Measurements from ENCODE around the gene LUC7L.
"Not testable (repeated sequence)": the region's sequence is repeated elsewhere in the genome, so short reads cannot be mapped to it uniquely, and the experiment has no call there.

Gene LUC7L

GRCh38 chr16:243348-243747 is 14.1 kb upstream of the LUC7L start:
- in situ Hi-C loops (cut with MboI; ENCODE audit: low sequenced_read_pairs, unreplicated experiment) = no loop called here
- TF ChIP-seq CTCF (IDR thresholded peaks at IDR 0.05; ENCODE audit: borderline replicate concordance, control extremely low read depth, extremely low read depth, insufficient read depth, missing control alignments) = no peak
- DNase-seq (ENCODE audit: low spot score) = no peak

- no peak for TF ChIP-seq CTCF (IDR thresholded peaks at IDR 0.05; ENCODE audit: borderline replicate concordance, control extremely low read depth, extremely low read depth, insufficient read depth, missing control alignments)
- DNase-seq (ENCODE audit: low spot score) = no peak
- in situ Hi-C loops (cut with MboI; ENCODE audit: low sequenced_read_pairs, unreplicated experiment) = no loop called here
Measured at GRCh38 chr16:242281-242680, 13.0 kb upstream of the LUC7L start.

- DNase-seq (ENCODE audit: low spot score) = no peak
- in situ Hi-C loops (cut with MboI; ENCODE audit: low sequenced_read_pairs, unreplicated experiment) = no loop called here
- TF ChIP-seq CTCF (IDR thresholded peaks at IDR 0.05; ENCODE audit: borderline replicate concordance, control extremely low read depth, extremely low read depth, insufficient read depth, missing control alignments) = no peak
Measured at GRCh38 chr16:240559-240958, 11.3 kb upstream of the LUC7L start.

GRCh38 chr16:239948-240277 is 10.7 kb upstream of the LUC7L start:
- in situ Hi-C loops (cut with MboI; ENCODE audit: low sequenced_read_pairs, unreplicated experiment) = no loop called here
- DNase-seq (ENCODE audit: low spot score) = peak; percentile 38

GRCh38 chr16:234468-235305 is 5.4 kb upstream of the LUC7L start, which contains the start of gene FAM234A:
Gene FAM234A, plus strand, starts transcription at chr16:234821. Its CDS starts 19,593 bp downstream, at chr16:254414.
- in situ Hi-C loops (cut with MboI; ENCODE audit: low sequenced_read_pairs, unreplicated experiment) = no loop called here
- peak; percentile 53 for TF ChIP-seq CTCF (IDR thresholded peaks at IDR 0.05; ENCODE audit: borderline replicate concordance, control extremely low read depth, extremely low read depth, insufficient read depth, missing control alignments)

More at GRCh38 chr16:239948-240277, 10.7 kb upstream of the LUC7L start:
- TF ChIP-seq CTCF (IDR thresholded peaks at IDR 0.05; ENCODE audit: borderline replicate concordance, control extremely low read depth, extremely low read depth, insufficient read depth, missing control alignments) = no peak

GRCh38 chr16:230949-231348 is 1.7 kb upstream of the LUC7L start:
- in situ Hi-C loops (cut with MboI; ENCODE audit: low sequenced_read_pairs, unreplicated experiment) = no loop called here
- no peak for TF ChIP-seq CTCF (IDR thresholded peaks at IDR 0.05; ENCODE audit: borderline replicate concordance, control extremely low read depth, extremely low read depth, insufficient read depth, missing control alignments)
- no peak for DNase-seq (ENCODE audit: low spot score)

More at GRCh38 chr16:234468-235305, 5.4 kb upstream of the LUC7L start, which contains the start of gene FAM234A:
- DNase-seq (ENCODE audit: low spot score) = peak; percentile 97

- in situ Hi-C loops (cut with MboI; ENCODE audit: low sequenced_read_pairs, unreplicated experiment); DNase-seq (ENCODE audit: low spot score): not testable (repeated sequence)
Measured at GRCh38 chr16:230351-230750, 1.1 kb upstream of the LUC7L start.

Data from GM13976 (cell line).